Cortex of kidney (tissue), 1 donor: ENCODE results near the gene SLC12A7.

Source experiments
- DNase-seq: peaks from one replicate; lab custom pipeline; 2025; lab: John Stamatoyannopoulos, UW

The SLC12A7 gene

DNA sequence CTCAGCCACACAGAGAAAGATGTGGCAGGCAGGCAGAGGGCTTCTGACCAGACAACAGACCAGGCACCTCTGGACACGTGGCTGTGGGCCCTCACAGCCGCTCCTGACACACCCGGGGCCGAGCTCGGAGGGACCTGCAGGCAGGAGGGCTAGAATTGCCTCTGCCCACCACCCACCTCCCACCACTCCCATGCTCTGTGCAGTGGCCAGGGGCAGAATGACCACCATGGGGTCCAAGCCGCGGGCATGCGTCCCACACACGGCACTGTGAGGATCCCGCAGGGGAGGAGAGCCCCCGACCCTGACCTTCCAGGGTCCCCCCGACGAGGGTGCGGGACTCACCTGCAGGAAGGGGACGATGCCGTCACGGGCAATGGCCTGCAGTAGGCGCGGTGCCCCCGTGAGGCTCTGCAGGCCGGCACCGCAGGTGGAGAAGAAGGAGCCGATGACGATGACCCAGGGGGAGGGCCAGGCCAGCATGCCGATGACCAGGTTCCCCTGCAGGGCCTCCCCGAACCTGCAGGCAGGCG lies 34.3 kb downstream of the SLC12A7 start:
- no peak for DNase-seq

DNA sequence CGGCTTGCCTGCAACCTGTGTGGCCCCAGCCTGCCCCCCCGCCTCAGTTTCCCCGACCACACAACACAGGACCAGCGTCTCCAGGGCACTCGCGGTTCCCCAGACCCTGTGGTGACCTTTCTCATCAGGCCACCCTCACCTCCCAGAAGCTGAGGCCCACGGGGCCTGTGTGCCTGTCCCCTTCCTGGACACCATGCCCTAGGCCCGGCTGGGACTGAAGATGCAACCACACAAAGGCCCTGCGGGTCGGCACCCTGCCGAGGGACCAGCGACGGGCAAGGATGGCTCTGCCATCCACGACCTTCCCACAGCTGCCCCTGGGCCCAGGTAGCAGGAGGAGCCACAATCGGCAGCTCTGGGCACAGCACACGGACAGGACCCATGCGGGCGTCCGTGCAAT lies 34.8 kb downstream of the SLC12A7 start:
- DNase-seq = no peak

- no peak for DNase-seq
Observed at GRCh38 chr5:1076406-1076805, 35.5 kb downstream of the SLC12A7 start.

GRCh38 chr5:1075931-1076330 lies 35.9 kb downstream of the SLC12A7 start:
- DNase-seq = no peak

- DNase-seq = no peak
Observed at GRCh38 chr5:1075555-1075881, 36.3 kb downstream of the SLC12A7 start.

DNA sequence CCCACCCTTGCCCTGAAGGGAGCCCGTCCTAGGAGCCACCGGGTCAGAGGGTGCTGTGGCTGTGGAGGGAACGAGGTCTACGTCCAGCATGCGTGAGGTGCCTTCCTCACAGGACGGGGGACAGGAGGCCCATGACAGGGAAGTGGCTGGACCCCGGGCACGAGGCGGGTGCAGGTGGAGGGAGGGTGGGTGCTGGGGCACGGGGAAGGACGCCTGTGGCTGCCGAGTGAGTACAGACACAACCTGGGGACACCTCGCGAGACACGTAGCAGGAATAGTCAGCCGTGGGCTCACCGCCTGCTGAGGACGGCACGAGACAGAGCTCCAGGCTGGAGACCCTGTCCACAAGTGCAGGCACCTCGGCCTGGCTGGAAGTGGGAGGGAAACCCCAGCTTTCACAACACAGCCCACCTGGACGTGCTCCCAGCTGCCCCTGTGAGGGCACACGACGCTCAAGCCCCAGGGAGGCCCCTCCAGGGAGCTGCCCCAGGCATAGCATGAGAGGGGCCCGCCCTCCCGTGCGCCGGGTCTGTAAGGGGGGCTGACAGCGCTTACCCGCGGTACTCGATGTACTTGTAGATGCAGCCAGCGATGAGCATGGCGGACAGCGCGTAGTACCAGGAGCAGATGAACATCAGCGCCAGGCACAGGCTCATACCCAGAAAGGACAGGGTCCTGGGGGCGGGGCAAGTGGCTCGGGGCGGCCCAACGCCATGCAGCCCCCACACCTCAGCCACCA lies 36.9 kb downstream of the SLC12A7 start:
- no peak for DNase-seq

GRCh38 chr5:1074226-1074625 lies 37.6 kb downstream of the SLC12A7 start:
- no peak for DNase-seq

GRCh38 chr5:1073239-1074102 lies 38.4 kb downstream of the SLC12A7 start:
- DNase-seq = no peak

- DNase-seq = no peak
Observed at GRCh38 chr5:1069720-1070088, 42.2 kb downstream of the SLC12A7 start.

DNA sequence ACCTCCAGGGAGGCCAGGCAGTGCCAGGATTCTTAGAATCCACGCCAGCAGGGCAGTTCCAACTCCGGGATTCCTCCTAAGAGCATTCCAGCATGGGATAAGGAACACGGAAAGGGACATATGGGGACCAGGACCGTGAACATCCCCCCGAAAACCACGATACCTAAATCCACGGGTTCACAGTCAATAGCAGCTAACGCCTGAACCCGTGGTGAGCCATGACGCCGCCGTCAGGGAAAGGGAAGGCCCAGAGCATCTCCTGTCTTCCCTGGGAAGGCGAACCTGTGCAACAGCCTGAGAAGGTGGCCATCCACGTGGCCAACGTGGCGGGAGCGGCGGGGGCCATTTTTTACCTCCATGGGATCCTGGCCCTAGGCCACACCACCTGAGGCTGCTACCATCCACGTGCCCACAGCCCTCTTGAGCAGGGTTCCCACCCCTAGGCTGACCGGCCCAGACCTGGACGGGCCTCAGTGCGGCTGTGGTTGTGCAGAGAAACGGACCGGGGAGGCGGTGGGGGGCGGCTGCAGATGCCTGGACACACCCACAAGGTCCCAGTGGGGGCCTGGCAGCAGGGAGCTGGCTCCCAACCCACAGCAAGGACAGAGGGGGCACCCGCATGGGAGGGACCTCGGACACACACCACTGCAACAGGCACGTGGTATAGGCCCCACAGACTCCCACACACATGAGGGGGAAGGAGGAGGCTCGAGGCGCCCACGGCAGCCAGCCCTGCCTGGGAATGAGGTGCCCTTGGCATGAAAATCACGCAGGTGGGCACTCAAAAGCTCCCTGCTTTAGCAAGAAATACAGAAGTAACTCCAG lies 42.8 kb downstream of the SLC12A7 start:
- DNase-seq = no peak

- DNase-seq = no peak
Observed at GRCh38 chr5:1068204-1068894, 43.5 kb downstream of the SLC12A7 start.

GRCh38 chr5:1067141-1068121 lies 44.4 kb downstream of the SLC12A7 start:
- DNase-seq = no peak

DNA sequence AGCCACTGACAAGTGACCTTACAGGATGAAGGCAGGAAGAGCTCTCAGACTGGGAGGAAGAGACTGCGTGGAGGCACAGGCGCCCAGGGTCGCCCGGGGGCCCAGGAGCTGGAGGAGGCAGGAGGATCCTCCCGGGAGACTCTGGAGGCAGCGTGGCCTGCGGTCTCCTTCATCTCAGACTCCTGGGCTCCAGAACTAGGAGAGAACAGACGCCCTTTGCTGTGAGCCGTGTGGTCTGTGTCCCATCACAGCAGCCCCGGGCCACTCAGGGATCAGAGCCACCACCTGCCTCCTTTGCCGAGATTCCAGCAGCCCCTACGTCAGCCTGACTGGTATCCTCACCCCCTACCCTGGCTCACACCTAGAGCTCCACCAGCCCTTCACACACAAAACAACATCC lies 45.2 kb downstream of the SLC12A7 start:
- no peak for DNase-seq

DNA sequence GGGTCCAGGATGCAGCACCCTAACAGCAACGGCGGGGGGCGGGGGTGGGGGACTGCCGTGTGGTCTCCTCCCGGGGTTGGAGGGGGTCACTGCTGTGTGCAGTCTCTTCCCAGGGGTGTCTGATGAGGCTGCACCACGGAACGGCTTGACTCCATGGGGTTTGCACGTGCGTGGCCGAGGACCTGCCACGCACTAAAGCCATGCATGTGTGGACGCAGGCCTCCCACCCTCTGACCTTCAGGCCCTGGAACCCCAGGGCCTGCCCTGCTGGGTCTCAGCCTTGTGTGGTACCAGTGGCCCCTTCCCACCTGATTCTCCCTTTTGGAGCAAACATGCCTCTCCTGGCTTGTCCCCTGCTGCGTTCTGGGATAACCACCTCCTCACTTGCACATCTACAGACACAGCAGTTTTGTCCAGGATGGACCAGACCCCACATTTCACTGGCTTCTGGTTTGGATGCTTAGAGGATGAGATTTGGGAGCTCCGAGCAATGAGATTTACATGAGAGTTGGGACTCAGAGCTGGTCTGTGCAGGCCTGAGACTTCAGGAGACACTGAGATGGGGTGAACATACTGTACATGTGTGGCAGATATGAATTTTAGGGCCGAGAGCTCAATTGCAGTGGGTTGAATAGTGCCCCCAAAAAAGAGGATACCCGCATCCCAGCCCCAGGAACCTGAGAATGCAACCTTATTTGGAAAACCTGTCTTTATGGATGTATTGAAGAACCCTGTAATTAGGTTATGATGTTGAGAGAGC lies 45.8 kb downstream of the SLC12A7 start:
- DNase-seq = no peak

DNA sequence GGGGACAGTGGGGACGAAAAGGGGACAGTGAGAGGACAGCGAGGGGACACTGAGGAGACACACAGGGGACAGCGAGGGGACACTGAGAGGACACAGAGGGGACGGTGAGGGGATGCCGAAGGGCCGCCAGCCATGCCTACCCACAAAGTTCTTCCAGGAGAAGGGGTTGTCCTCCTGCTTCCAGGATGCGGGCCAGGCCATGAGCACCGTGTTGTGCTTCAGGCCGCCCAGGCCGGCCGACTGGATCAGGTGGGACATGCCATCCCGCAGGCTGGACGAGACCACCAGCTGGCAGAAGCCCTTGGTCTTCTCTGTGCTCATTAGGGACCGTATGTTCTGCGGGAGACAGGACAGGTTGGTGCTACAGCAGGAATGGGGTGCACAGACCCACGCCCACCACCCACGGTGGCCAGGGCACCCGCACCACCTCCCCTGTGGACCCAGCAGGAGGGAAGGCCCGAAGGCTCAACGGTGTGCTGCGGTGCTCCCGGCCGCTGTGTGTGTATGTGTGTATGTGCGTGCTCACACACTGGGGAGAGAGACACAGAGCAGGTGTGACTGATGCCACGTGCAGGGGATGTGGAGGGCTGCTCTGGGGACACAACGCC lies 46.6 kb downstream of the SLC12A7 start:
- no peak for DNase-seq

GRCh38 chr5:1064383-1065142 lies 47.3 kb downstream of the SLC12A7 start:
- DNase-seq = no peak

GRCh38 chr5:1063661-1064382 lies 48.0 kb downstream of the SLC12A7 start:
- no peak for DNase-seq
